ENCODE results near the gene ASB15. TPM values are rescaled to one million over a fixed set of nuclear protein-coding genes. Genes with fewer than 3 reads are reported as not detected.
A peak's percentile ranks its signal among the peaks of the same experiment; 100 is the strongest.
"Not testable (repeated sequence)": the region's sequence is repeated elsewhere in the genome, so short reads cannot be mapped to it uniquely, and the experiment has no call there.

The ASB15 gene
- polyA plus RNA-seq = under 1 TPM in 2 of 4 donors, not detected in 2; 0.01 to 0.12 TPM
- long read RNA-seq, donor 1 = 0 reads
- long read RNA-seq, donor 2 = 0 reads
- long read RNA-seq, donor 3 = 0 reads
- long read RNA-seq, donor 4 = 0 reads
- long read RNA-seq, donor 5 = 0 reads
- long read RNA-seq, donor 6 = 0 reads
- long read RNA-seq, donor 7 = 0 reads
- long read RNA-seq, donor 8 = 0 reads
- long read RNA-seq, donor 9 = 0 reads
- long read RNA-seq, donor 10 = 0 reads

DNA sequence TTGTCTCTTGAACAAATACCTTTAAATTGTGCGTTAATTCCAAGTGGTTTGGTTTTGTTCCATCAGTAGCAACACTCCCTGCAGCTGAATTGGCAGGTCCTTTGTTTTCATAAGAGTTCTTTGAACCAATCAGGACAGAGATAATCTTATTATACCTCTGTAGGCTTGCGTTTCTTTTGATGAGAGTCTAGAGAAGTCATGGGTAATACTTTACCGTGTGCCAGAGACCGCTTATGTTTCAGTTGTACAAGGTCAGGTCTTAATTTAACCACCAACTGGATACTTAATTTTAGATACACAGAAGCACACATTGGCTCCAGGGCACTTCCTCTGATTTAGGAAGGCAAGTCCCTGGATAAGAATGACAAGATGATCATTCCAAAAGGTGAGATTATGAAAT lies at the start of gene ASB15:
ASB15 (plus strand) TSS at position 292 of the 400 bp plus-strand sequence. CDS start 12,682 bp downstream, outside the sequence.
- DNase-seq (no peak), FAIRE-seq (no peak)
- no peaks in the 10 kb centered on the region for H3K36me3 ChIP-seq (ENCODE audit: control insufficient read depth in 3 of 3, insufficient read depth in 2 of 3, low read depth in 1 of 3, low read length in 3 of 3)
- no peaks in the 10 kb centered on the region for H3K9me3 ChIP-seq (ENCODE audit: control insufficient read depth in 2 of 2, insufficient read depth in 1 of 2, low read depth in 1 of 2, low read length in 1 of 2)
- H3K27ac ChIP-seq (ENCODE audit: low read depth in 1 of 3, low read length in 2 of 3) = no peak within 1 kb of the TSS
- H3K4me1 ChIP-seq (ENCODE audit: control insufficient read depth in 3 of 3, insufficient read depth in 2 of 3, low read depth in 1 of 3, low read length in 2 of 3) = no peaks in the 10 kb centered on the region
- no peaks in the 10 kb centered on the region for H3K27me3 ChIP-seq (ENCODE audit: control insufficient read depth in 3 of 3, insufficient read depth in 3 of 3, low read length in 3 of 3)
- WGBS, 3 donors = 73 to 82% (median 80%) methylated on average over 4 of the region's 4 CpGs
- no peak within 1 kb of the TSS for H3K4me3 ChIP-seq (ENCODE audit: low read depth in 1 of 3, low read length in 3 of 3)

DNA sequence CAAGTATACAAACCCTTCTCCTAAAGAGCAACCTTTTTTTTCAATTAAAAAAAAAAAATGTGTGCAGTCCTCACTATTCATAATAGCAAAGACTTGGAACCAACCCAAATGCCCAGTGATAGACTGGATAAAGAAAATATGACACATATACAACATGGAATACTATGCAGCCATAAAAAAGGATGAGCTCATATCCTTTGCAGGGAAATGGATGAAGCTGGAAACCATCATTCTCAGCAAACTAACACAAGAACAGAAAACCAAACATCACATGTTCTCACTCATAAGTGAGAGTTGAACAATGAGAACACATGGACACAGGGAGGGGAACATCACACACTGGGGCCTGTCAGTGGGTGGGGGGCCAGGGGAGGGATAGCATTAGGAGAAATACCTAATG lies 49.5 kb upstream of the ASB15 start:
- not testable (repeated sequence) for H3K27me3 ChIP-seq (ENCODE audit: control insufficient read depth in 3 of 3, insufficient read depth in 3 of 3, low read length in 3 of 3); H3K4me1 ChIP-seq (ENCODE audit: control insufficient read depth in 3 of 3, insufficient read depth in 2 of 3, low read depth in 1 of 3, low read length in 2 of 3); H3K27ac ChIP-seq (ENCODE audit: low read depth in 1 of 3, low read length in 2 of 3); H3K4me3 ChIP-seq (ENCODE audit: low read depth in 1 of 3, low read length in 3 of 3); H3K9me3 ChIP-seq (ENCODE audit: control insufficient read depth in 2 of 2, insufficient read depth in 1 of 2, low read depth in 1 of 2, low read length in 1 of 2); DNase-seq; FAIRE-seq
- H3K36me3 ChIP-seq (ENCODE audit: control insufficient read depth in 3 of 3, insufficient read depth in 2 of 3, low read depth in 1 of 3, low read length in 3 of 3) = peaks cover 1 to 14% (median 2%) of the 10 kb centered on the region in 3 donors

DNA sequence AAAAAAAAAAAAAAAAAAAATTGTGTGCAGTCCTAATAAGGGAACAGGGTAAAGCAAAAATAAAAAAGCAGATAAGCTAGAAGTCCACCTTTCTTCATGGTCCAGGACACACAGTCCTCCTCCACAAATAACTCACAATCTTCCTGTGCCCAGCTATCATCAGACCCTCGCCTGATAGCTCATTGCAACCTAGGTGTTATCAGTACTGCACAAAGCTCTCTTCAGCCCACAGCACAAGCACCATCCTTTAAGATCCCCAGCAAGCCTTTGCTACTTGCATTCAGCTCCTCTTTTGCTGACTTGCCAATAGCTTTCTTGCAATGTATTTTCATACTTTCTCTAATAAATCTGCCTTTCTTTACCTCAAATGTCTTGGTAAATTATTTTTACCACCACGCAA lies 49.0 kb upstream of the ASB15 start:
- WGBS, 3 donors = 91 to 98% (median 94%) methylated on average over 2 of the region's 2 CpGs
- FAIRE-seq = no peak

DNA sequence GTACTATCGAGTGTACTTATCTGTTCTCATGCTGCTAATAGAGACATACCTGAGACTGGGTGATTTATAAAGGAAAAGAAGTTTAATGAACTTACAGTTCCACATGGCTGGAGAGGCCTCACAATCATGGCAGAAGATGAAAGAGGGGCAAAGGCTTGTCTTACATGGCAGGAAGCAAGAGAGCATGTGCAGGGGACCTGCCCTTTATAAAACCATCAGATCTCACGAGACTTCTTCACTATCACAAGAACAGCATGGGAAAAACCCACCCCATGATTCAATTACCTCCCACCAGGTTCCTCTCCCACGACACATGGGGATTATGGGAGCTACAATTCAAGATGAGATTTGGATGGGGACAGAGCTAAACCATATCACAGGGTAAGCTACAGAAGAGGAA lies 48.5 kb upstream of the ASB15 start:
- Histone ChIP-seq H3K9me3 (ENCODE audit: control insufficient read depth in 2 of 2, insufficient read depth in 1 of 2, low read depth in 1 of 2, low read length in 1 of 2) (no peaks in the 10 kb centered on the region), H3K4me1 (ENCODE audit: control insufficient read depth in 3 of 3, insufficient read depth in 2 of 3, low read depth in 1 of 3, low read length in 2 of 3) (peaks cover 0 to 5% (median 2%) of the 10 kb centered on the region in 3 donors), H3K4me3 (ENCODE audit: low read depth in 1 of 3, low read length in 3 of 3) (no peak overlapping the region), H3K36me3 (ENCODE audit: control insufficient read depth in 3 of 3, insufficient read depth in 2 of 3, low read depth in 1 of 3, low read length in 3 of 3) (peaks cover 1 to 14% (median 2%) of the 10 kb centered on the region in 3 donors), H3K27me3 (ENCODE audit: control insufficient read depth in 3 of 3, insufficient read depth in 3 of 3, low read length in 3 of 3) (no peaks in the 10 kb centered on the region), H3K27ac (ENCODE audit: low read depth in 1 of 3, low read length in 2 of 3) (no peak overlapping the region)
- FAIRE-seq (no peak), DNase-seq (no peak)
- 84 to 94% (median 85%) methylated on average over 3 of the region's 3 CpGs for WGBS, 3 donors

More for the DNA sequence above, 49.0 kb upstream of the ASB15 start:
- no peak for DNase-seq
- Histone ChIP-seq H3K4me1 (ENCODE audit: control insufficient read depth in 3 of 3, insufficient read depth in 2 of 3, low read depth in 1 of 3, low read length in 2 of 3) (peaks cover 0 to 5% (median 2%) of the 10 kb centered on the region in 3 donors), H3K4me3 (ENCODE audit: low read depth in 1 of 3, low read length in 3 of 3) (no peak overlapping the region), H3K27ac (ENCODE audit: low read depth in 1 of 3, low read length in 2 of 3) (no peak overlapping the region), H3K9me3 (ENCODE audit: control insufficient read depth in 2 of 2, insufficient read depth in 1 of 2, low read depth in 1 of 2, low read length in 1 of 2) (no peaks in the 10 kb centered on the region), H3K27me3 (ENCODE audit: control insufficient read depth in 3 of 3, insufficient read depth in 3 of 3, low read length in 3 of 3) (no peaks in the 10 kb centered on the region), H3K36me3 (ENCODE audit: control insufficient read depth in 3 of 3, insufficient read depth in 2 of 3, low read depth in 1 of 3, low read length in 3 of 3) (peaks cover 1 to 14% (median 2%) of the 10 kb centered on the region in 3 donors)

DNA sequence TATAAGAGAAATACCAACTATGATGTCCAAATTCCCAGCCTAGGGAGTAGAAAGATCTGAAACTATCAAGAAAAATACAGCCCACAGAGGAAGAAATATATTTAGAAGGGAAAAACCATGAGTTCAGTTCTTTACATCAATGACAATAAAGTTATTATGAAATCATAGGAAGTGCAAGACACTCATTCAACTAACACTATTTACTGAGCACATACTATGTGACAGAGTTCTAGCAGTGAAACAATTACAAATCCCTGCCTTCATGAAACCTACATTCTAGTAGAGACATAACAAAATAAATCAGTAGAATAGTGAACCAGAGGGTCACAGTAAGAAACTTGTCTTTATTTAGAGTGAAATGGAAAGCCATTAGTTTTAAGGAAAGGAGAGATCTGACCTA lies 46.1 kb upstream of the ASB15 start:
- Histone ChIP-seq H3K36me3 (ENCODE audit: control insufficient read depth in 3 of 3, insufficient read depth in 2 of 3, low read depth in 1 of 3, low read length in 3 of 3) (peaks cover 0 to 10% (median 2%) of the 10 kb centered on the region in 3 donors), H3K27me3 (ENCODE audit: control insufficient read depth in 3 of 3, insufficient read depth in 3 of 3, low read length in 3 of 3) (no peaks in the 10 kb centered on the region), H3K27ac (ENCODE audit: low read depth in 1 of 3, low read length in 2 of 3) (no peak overlapping the region), H3K9me3 (ENCODE audit: control insufficient read depth in 2 of 2, insufficient read depth in 1 of 2, low read depth in 1 of 2, low read length in 1 of 2) (no peaks in the 10 kb centered on the region), H3K4me1 (ENCODE audit: control insufficient read depth in 3 of 3, insufficient read depth in 2 of 3, low read depth in 1 of 3, low read length in 2 of 3) (peaks cover 0 to 5% (median 2%) of the 10 kb centered on the region in 3 donors), H3K4me3 (ENCODE audit: low read depth in 1 of 3, low read length in 3 of 3) (no peak overlapping the region)
- no peak for DNase-seq
- FAIRE-seq = no peak

DNA sequence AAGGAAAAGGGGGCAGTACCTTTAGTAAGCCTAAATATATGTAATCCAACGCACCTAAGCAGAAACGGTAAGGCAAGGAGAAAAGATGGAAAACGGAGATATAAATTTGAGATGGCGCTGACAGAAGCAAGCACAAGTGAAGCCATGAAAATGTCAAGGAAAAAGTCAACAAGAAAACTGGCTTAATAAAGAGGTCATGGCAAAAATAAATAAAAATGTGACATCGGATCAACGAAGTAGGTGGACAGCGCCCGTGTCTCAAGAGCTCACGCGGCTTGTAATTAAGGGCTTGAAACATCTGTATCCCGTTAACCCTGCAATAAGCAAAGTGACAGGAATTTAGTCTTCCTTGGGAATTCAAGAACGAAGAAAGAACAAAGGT lies 44.6 kb upstream of the ASB15 start:
- Histone ChIP-seq H3K27ac (ENCODE audit: low read depth in 1 of 3, low read length in 2 of 3) (peak overlapping the region; percentile 38 to 91 (median 83)), H3K36me3 (ENCODE audit: control insufficient read depth in 3 of 3, insufficient read depth in 2 of 3, low read depth in 1 of 3, low read length in 3 of 3) (peaks cover 0 to 8% (median 2%) of the 10 kb centered on the region in 3 donors), H3K27me3 (ENCODE audit: control insufficient read depth in 3 of 3, insufficient read depth in 3 of 3, low read length in 3 of 3) (no peaks in the 10 kb centered on the region), H3K9me3 (ENCODE audit: control insufficient read depth in 2 of 2, insufficient read depth in 1 of 2, low read depth in 1 of 2, low read length in 1 of 2) (no peaks in the 10 kb centered on the region), H3K4me3 (ENCODE audit: low read depth in 1 of 3, low read length in 3 of 3) (peak overlapping the region; percentile 58 to 89 (median 77)), H3K4me1 (ENCODE audit: control insufficient read depth in 3 of 3, insufficient read depth in 2 of 3, low read depth in 1 of 3, low read length in 2 of 3) (peaks cover 0 to 5% (median 2%) of the 10 kb centered on the region in 3 donors)
- no peak for FAIRE-seq
- no peak for DNase-seq
- 3 to 5% (median 4%) methylated on average over 12 of the region's 12 CpGs for WGBS, 3 donors

DNA sequence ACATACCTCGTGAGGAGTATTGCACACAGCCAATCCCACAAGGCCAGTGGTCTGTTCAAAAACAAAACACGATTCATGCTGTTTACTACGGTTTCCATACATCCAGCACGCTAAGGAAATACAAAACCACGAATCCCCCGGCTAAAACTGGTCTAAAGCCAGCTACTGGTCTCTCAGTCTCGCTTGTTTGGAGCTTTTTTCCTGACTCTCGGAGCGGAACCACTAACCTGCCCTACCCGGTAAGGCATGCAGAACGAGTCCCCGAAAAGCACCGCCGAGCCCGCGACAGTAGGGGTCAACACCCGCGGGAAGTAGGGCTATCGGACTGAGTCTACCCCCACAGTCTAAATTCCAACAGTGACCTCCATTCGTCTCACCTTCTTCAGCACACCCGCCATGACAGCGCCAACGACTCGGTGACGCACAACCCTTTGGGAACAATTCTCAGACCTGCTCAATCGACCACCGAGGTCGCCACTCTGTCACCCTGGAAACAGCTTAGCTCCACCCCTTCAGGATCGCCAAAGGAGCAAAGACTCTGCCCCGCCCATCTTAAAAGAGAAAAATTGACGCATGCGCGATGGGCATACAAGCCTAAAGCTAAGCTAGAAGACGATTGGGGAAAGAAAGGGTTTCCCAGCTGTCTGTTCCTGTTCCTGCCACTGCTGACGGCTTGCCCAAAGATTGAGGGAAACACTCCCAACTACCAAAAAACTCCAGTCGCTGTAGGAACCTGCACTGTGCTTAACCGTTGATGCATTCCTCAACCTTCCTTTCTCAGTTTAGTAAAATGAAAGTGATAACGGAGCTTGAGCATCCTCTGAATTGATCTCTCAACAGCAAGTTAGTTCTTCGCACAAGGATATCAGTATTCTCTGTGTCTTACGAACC lies 44.0 kb upstream of the ASB15 start, which contains the start of gene NDUFA5:
NDUFA5 (minus strand) TSS at position 421 of the 891 bp plus-strand sequence; CDS start at position 398, 23 bp downstream.
- no peaks in the 10 kb centered on the region for H3K27me3 ChIP-seq (ENCODE audit: control insufficient read depth in 3 of 3, insufficient read depth in 3 of 3, low read length in 3 of 3)
- FAIRE-seq (no peak), DNase-seq (peak; percentile 99)
- WGBS, 3 donors = 0 to 1% (median 0%) methylated on average over 40 of the region's 40 CpGs
- H3K36me3 ChIP-seq (ENCODE audit: control insufficient read depth in 3 of 3, insufficient read depth in 2 of 3, low read depth in 1 of 3, low read length in 3 of 3) = peaks cover 0 to 7% (median 2%) of the 10 kb centered on the region in 3 donors
- no peaks in the 10 kb centered on the region for H3K9me3 ChIP-seq (ENCODE audit: control insufficient read depth in 2 of 2, insufficient read depth in 1 of 2, low read depth in 1 of 2, low read length in 1 of 2)
- peak within 1 kb of the TSS; percentile 61 to 89 (median 77) for H3K4me3 ChIP-seq (ENCODE audit: low read depth in 1 of 3, low read length in 3 of 3)
- H3K27ac ChIP-seq (ENCODE audit: low read depth in 1 of 3, low read length in 2 of 3) = peak within 1 kb of the TSS; percentile 38 to 94 (median 83)
- H3K4me1 ChIP-seq (ENCODE audit: control insufficient read depth in 3 of 3, insufficient read depth in 2 of 3, low read depth in 1 of 3, low read length in 2 of 3) = peaks cover 0 to 5% (median 2%) of the 10 kb centered on the region in 3 donors

DNA sequence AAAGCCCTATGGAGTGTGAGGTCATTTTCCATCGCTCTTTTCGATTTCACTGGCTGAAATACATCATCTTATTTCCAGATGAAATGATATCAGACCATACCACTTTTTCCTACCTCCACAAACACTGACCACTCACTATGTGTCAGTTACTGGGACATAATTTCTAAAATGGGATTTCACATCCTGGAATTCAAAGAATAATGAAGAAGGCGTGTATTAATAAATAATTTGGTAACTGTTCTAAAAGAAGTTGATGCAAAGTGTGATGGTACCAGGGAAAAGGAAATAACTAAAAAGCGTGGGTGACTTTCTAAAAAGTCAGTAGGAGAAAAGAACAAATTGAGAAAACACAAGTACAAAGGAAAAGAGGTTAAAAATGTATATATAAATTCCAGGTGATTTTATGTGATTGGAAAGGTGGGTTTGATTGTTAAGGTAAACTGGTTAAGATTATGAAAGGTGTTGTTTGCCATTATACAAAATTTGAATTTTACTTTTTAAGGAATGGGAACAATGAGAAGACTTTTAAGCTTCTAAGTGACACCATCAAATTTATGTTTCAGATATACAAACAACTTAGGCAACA lies 43.2 kb upstream of the ASB15 start:
- Histone ChIP-seq H3K4me3 (ENCODE audit: low read depth in 1 of 3, low read length in 3 of 3) (peak overlapping the region in 2 of 3 donors; percentile 77 to 89), H3K27me3 (ENCODE audit: control insufficient read depth in 3 of 3, insufficient read depth in 3 of 3, low read length in 3 of 3) (no peaks in the 10 kb centered on the region), H3K9me3 (ENCODE audit: control insufficient read depth in 2 of 2, insufficient read depth in 1 of 2, low read depth in 1 of 2, low read length in 1 of 2) (no peaks in the 10 kb centered on the region), H3K27ac (ENCODE audit: low read depth in 1 of 3, low read length in 2 of 3) (peak overlapping the region; percentile 38 to 94 (median 71)), H3K4me1 (ENCODE audit: control insufficient read depth in 3 of 3, insufficient read depth in 2 of 3, low read depth in 1 of 3, low read length in 2 of 3) (peaks cover 0 to 5% (median 2%) of the 10 kb centered on the region in 3 donors), H3K36me3 (ENCODE audit: control insufficient read depth in 3 of 3, insufficient read depth in 2 of 3, low read depth in 1 of 3, low read length in 3 of 3) (peaks cover 0 to 4% (median 2%) of the 10 kb centered on the region in 3 donors)
- DNase-seq (no peak), FAIRE-seq (no peak)
- WGBS, 3 donors = 52 to 65% (median 64%) methylated on average over 4 of the region's 4 CpGs
